Measurements from ENCODE around the gene PLCD3.
A peak's percentile ranks its signal among the peaks of the same experiment; 100 is the strongest.

PLCD3 gene

GRCh38 chr17:45101883-45102811, 30.2 kb downstream of the PLCD3 start:
- Histone ChIP-seq H2BK5ac (ENCODE audit: low read length) (no peak overlapping the region), H2BK15ac (replicated peaks; ENCODE audit: low read depth) (no peak overlapping the region), H3K23ac (ENCODE audit: low read length) (no peak overlapping the region), H3K18ac (ENCODE audit: low read length) (no peak overlapping the region), H3K79me1 (ENCODE audit: low read length) (no peaks in the 10 kb centered on the region), H3K36me3 (ENCODE audit: control insufficient read depth, insufficient read depth, low read length) (peaks cover 33% of the 10 kb centered on the region), H3K56ac (ENCODE audit: low read length) (no peak overlapping the region), H3K79me2 (ENCODE audit: control insufficient read depth, insufficient read depth, low read length) (no peaks in the 10 kb centered on the region), H4K5ac (ENCODE audit: low read length) (no peak overlapping the region), H3K4ac (ENCODE audit: low read depth, low read length) (no peak overlapping the region), H3K4me3 (ENCODE audit: low read length) (no peak overlapping the region), H3K27ac (ENCODE audit: low read depth, low read length) (no peak overlapping the region), H3K27me3 (ENCODE audit: insufficient read depth, low read length, poor library complexity) (no peaks in the 10 kb centered on the region), H2BK120ac (ENCODE audit: low read depth, low read length) (no peak overlapping the region), H2AK5ac (ENCODE audit: low read length) (no peak overlapping the region), H3K9ac (ENCODE audit: low read length) (no peak overlapping the region), H4K8ac (ENCODE audit: low read depth, low read length) (no peak overlapping the region), H3K4me2 (ENCODE audit: low read length) (no peak overlapping the region), H3K4me1 (ENCODE audit: control insufficient read depth, low read depth, low read length) (no peaks in the 10 kb centered on the region)
- no peak for DNase-seq
- WGBS (ENCODE audit: extremely low coverage, insufficient coverage, low lambda C conversion rate): no CpG with 5 or more reads among the region's 12 CpGs

GRCh38 chr17:45101546-45101882, 30.8 kb downstream of the PLCD3 start:
- Histone ChIP-seq H2BK120ac (ENCODE audit: low read depth, low read length) (no peak overlapping the region), H3K36me3 (ENCODE audit: control insufficient read depth, insufficient read depth, low read length) (peaks cover 35% of the 10 kb centered on the region), H3K4me1 (ENCODE audit: control insufficient read depth, low read depth, low read length) (no peaks in the 10 kb centered on the region), H3K18ac (ENCODE audit: low read length) (no peak overlapping the region), H3K9ac (ENCODE audit: low read length) (no peak overlapping the region), H2BK5ac (ENCODE audit: low read length) (no peak overlapping the region), H3K27me3 (ENCODE audit: insufficient read depth, low read length, poor library complexity) (no peaks in the 10 kb centered on the region), H3K4me2 (ENCODE audit: low read length) (no peak overlapping the region), H4K8ac (ENCODE audit: low read depth, low read length) (no peak overlapping the region), H3K4ac (ENCODE audit: low read depth, low read length) (no peak overlapping the region), H4K5ac (ENCODE audit: low read length) (no peak overlapping the region), H2BK15ac (replicated peaks; ENCODE audit: low read depth) (no peak overlapping the region), H3K79me1 (ENCODE audit: low read length) (no peaks in the 10 kb centered on the region), H3K4me3 (ENCODE audit: low read length) (no peak overlapping the region), H3K56ac (ENCODE audit: low read length) (no peak overlapping the region), H3K79me2 (ENCODE audit: control insufficient read depth, insufficient read depth, low read length) (no peaks in the 10 kb centered on the region), H3K23ac (ENCODE audit: low read length) (no peak overlapping the region), H3K27ac (ENCODE audit: low read depth, low read length) (no peak overlapping the region), H2AK5ac (ENCODE audit: low read length) (no peak overlapping the region)
- no peak for DNase-seq
- no CpG with 5 or more reads among the region's 9 CpGs for WGBS (ENCODE audit: extremely low coverage, insufficient coverage, low lambda C conversion rate)

- no peak overlapping the region for H2BK15ac ChIP-seq (replicated peaks; ENCODE audit: low read depth)
- no CpG with 5 or more reads among the region's 9 CpGs for WGBS (ENCODE audit: extremely low coverage, insufficient coverage, low lambda C conversion rate)
Observed at GRCh38 chr17:45098869-45099616, 33.3 kb downstream of the PLCD3 start.

DNA sequence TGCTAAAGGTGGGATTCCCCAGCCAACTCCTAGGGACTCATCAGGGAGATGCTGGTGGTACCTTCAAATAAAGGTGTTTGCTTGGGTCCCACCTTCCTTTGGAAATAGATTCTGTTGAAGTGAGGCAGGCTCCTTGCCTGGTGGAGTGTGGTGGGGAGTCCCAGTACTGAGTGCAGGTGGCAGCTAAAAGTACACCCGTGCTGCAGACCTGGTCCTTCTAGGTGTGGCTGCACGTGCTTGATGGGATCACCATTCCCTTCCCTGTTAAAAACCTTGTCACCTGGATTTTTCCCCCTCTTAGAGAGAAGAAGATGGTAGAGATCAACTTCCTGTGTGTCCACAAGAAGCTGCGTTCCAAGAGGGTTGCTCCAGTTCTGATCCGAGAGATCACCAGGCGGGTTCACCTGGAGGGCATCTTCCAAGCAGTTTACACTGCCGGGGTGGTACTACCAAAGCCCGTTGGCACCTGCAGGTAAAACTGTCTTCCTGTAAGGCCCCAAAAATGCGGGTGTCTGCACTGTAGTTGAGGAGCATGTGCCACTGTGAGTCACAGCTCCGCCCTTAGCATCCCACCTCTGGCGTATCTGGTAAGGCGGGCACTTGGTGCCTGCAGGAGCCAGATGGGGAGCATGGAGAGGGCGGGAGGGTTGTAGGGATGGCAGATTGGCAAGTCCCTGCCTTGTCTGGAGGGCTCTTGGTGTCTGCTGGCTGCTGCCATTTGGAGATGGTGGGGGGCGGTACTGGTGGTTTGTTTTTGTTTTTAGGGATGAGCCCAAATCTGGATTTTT, 34.0 kb downstream of the PLCD3 start:
- no peaks in the 10 kb centered on the region for H3K4me1 ChIP-seq (ENCODE audit: control insufficient read depth, low read depth, low read length)
- H3K56ac ChIP-seq (ENCODE audit: low read length): no peak overlapping the region
- H3K4me2 ChIP-seq (ENCODE audit: low read length): no peak overlapping the region
- no peaks in the 10 kb centered on the region for H3K27me3 ChIP-seq (ENCODE audit: insufficient read depth, low read length, poor library complexity)
- H2BK120ac ChIP-seq (ENCODE audit: low read depth, low read length): no peak overlapping the region
- no peak overlapping the region for H3K4ac ChIP-seq (ENCODE audit: low read depth, low read length)
- H2BK15ac ChIP-seq (replicated peaks; ENCODE audit: low read depth): no peak overlapping the region
- no peak overlapping the region for H3K9ac ChIP-seq (ENCODE audit: low read length)
- no peak overlapping the region for H3K23ac ChIP-seq (ENCODE audit: low read length)
- peaks cover 23% of the 10 kb centered on the region for H3K36me3 ChIP-seq (ENCODE audit: control insufficient read depth, insufficient read depth, low read length)
- H3K18ac ChIP-seq (ENCODE audit: low read length): no peak overlapping the region
- H3K27ac ChIP-seq (ENCODE audit: low read depth, low read length): no peak overlapping the region
- H4K5ac ChIP-seq (ENCODE audit: low read length): no peak overlapping the region
- no CpG with 5 or more reads among the region's 13 CpGs for WGBS (ENCODE audit: extremely low coverage, insufficient coverage, low lambda C conversion rate)
- no peak overlapping the region for H3K4me3 ChIP-seq (ENCODE audit: low read length)
- no peak overlapping the region for H4K8ac ChIP-seq (ENCODE audit: low read depth, low read length)
- no peaks in the 10 kb centered on the region for H3K79me2 ChIP-seq (ENCODE audit: control insufficient read depth, insufficient read depth, low read length)
- no peak for DNase-seq
- no peak overlapping the region for H2BK5ac ChIP-seq (ENCODE audit: low read length)
- H3K79me1 ChIP-seq (ENCODE audit: low read length): no peaks in the 10 kb centered on the region
- H2AK5ac ChIP-seq (ENCODE audit: low read length): no peak overlapping the region

More at GRCh38 chr17:45098869-45099616, 33.3 kb downstream of the PLCD3 start:
- Histone ChIP-seq H3K4me1 (ENCODE audit: control insufficient read depth, low read depth, low read length) (no peaks in the 10 kb centered on the region), H3K4me3 (ENCODE audit: low read length) (no peak overlapping the region), H2AK5ac (ENCODE audit: low read length) (no peak overlapping the region), H4K5ac (ENCODE audit: low read length) (no peak overlapping the region), H3K4ac (ENCODE audit: low read depth, low read length) (no peak overlapping the region), H3K79me1 (ENCODE audit: low read length) (no peaks in the 10 kb centered on the region), H2BK120ac (ENCODE audit: low read depth, low read length) (no peak overlapping the region), H3K36me3 (ENCODE audit: control insufficient read depth, insufficient read depth, low read length) (peaks cover 27% of the 10 kb centered on the region), H4K8ac (ENCODE audit: low read depth, low read length) (no peak overlapping the region), H2BK5ac (ENCODE audit: low read length) (no peak overlapping the region), H3K9ac (ENCODE audit: low read length) (no peak overlapping the region), H3K23ac (ENCODE audit: low read length) (no peak overlapping the region), H3K4me2 (ENCODE audit: low read length) (no peak overlapping the region), H3K27ac (ENCODE audit: low read depth, low read length) (no peak overlapping the region), H3K18ac (ENCODE audit: low read length) (no peak overlapping the region), H3K79me2 (ENCODE audit: control insufficient read depth, insufficient read depth, low read length) (no peaks in the 10 kb centered on the region), H3K56ac (ENCODE audit: low read length) (no peak overlapping the region), H3K27me3 (ENCODE audit: insufficient read depth, low read length, poor library complexity) (no peaks in the 10 kb centered on the region)
- DNase-seq: peak; percentile 92

DNA sequence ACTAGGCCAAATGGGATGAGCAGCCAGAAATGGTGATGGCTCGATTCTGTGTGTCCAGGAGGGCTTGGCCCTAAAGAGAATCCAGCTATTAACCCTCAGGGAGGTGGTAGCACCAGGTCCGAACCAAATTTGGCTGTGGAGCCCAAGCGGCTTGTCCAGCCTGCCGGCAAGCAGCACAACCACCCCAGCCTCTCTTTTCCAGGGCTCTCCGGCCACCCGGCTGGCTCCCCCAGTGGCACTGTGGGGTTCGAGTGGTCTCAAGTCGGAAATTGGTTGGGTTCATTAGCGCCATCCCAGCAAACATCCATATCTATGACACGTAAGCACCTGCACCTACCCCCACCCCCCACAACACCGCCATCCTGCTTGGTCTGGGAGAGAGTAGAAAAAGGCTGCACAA, 35.4 kb downstream of the PLCD3 start:
- Histone ChIP-seq H2AK5ac (ENCODE audit: low read length) (no peak overlapping the region), H4K8ac (ENCODE audit: low read depth, low read length) (no peak overlapping the region), H3K23ac (ENCODE audit: low read length) (no peak overlapping the region), H2BK5ac (ENCODE audit: low read length) (no peak overlapping the region), H2BK120ac (ENCODE audit: low read depth, low read length) (no peak overlapping the region), H3K4me2 (ENCODE audit: low read length) (no peak overlapping the region), H3K79me1 (ENCODE audit: low read length) (no peaks in the 10 kb centered on the region), H3K18ac (ENCODE audit: low read length) (no peak overlapping the region), H3K27ac (ENCODE audit: low read depth, low read length) (no peak overlapping the region), H2BK15ac (replicated peaks; ENCODE audit: low read depth) (no peak overlapping the region), H3K56ac (ENCODE audit: low read length) (no peak overlapping the region), H3K4me3 (ENCODE audit: low read length) (no peak overlapping the region), H3K36me3 (ENCODE audit: control insufficient read depth, insufficient read depth, low read length) (peaks cover 23% of the 10 kb centered on the region), H3K4me1 (ENCODE audit: control insufficient read depth, low read depth, low read length) (no peaks in the 10 kb centered on the region), H3K79me2 (ENCODE audit: control insufficient read depth, insufficient read depth, low read length) (no peaks in the 10 kb centered on the region), H3K9ac (ENCODE audit: low read length) (no peak overlapping the region), H3K27me3 (ENCODE audit: insufficient read depth, low read length, poor library complexity) (no peaks in the 10 kb centered on the region), H4K5ac (ENCODE audit: low read length) (no peak overlapping the region), H3K4ac (ENCODE audit: low read depth, low read length) (no peak overlapping the region)
- no CpG with 5 or more reads among the region's 11 CpGs for WGBS (ENCODE audit: extremely low coverage, insufficient coverage, low lambda C conversion rate)
- DNase-seq: no peak

Data from mesendoderm (in vitro differentiated cells).